GM18517 (cell line): Measurements from ENCODE around the gene ARL1.
"Not testable (repeated sequence)": the region's sequence is repeated elsewhere in the genome, so short reads cannot be mapped to it uniquely, and the experiment has no call there.

Experiments used
- ATAC-seq: cut with Tn5 transposase; IDR thresholded peaks from one replicate; pipeline ENCODE4 v1.9.1; 2021; ENCODE audit warnings: mild to moderate bottlenecking, moderate library complexity; ENCODE audit not compliant: unreplicated experiment

The ARL1 gene

GRCh38 chr12:101407436-101408345 lies at the start of gene ARL1:
TSS of gene ARL1 (minus strand) at chr12:101407772. CDS start at chr12:101407645, 127 bp downstream.
- peak; percentile 63 for ATAC-seq

GRCh38 chr12:101455685-101456084 lies 48.1 kb upstream of the ARL1 start:
- ATAC-seq: no peak

- ATAC-seq: no peak
These were observed 34.1 kb upstream of the ARL1 start for GRCh38 chr12:101441461-101442224.

- no peak for ATAC-seq
These were observed 31.7 kb upstream of the ARL1 start for GRCh38 chr12:101439236-101439635.

GRCh38 chr12:101436136-101436535 lies 28.6 kb upstream of the ARL1 start:
- ATAC-seq: no peak

- no peak for ATAC-seq
These were observed 22.9 kb upstream of the ARL1 start for GRCh38 chr12:101430456-101430855.

- no peak for ATAC-seq
These were observed 17.0 kb upstream of the ARL1 start for GRCh38 chr12:101424620-101425019.

GRCh38 chr12:101422066-101422465 lies 14.5 kb upstream of the ARL1 start:
- not testable (repeated sequence) for ATAC-seq

- ATAC-seq: no peak
These were observed 7.7 kb upstream of the ARL1 start for GRCh38 chr12:101415228-101415627.

- peak; percentile 72 for ATAC-seq
These were observed 7.1 kb upstream of the ARL1 start for GRCh38 chr12:101414533-101415119.

GRCh38 chr12:101410169-101410568 lies 2.6 kb upstream of the ARL1 start:
- ATAC-seq: not testable (repeated sequence)

- peak; percentile 29 for ATAC-seq
These were observed 530 bp downstream of the ARL1 start for GRCh38 chr12:101407049-101407435.

GRCh38 chr12:101391181-101391580 lies 16.4 kb downstream of the ARL1 start:
- ATAC-seq: not testable (repeated sequence)

GRCh38 chr12:101379149-101379548 lies 28.4 kb downstream of the ARL1 start:
- no peak for ATAC-seq

GRCh38 chr12:101375573-101375972 lies 32.0 kb downstream of the ARL1 start:
- ATAC-seq: no peak

- ATAC-seq: no peak
These were observed 35.1 kb downstream of the ARL1 start for GRCh38 chr12:101372431-101372830.

GRCh38 chr12:101368016-101368415 lies 39.6 kb downstream of the ARL1 start:
- no peak for ATAC-seq

GRCh38 chr12:101361455-101361854 lies 46.1 kb downstream of the ARL1 start:
- no peak for ATAC-seq

GRCh38 chr12:101356794-101357193 lies 50.8 kb downstream of the ARL1 start:
- ATAC-seq: no peak

- no peak for ATAC-seq
These were observed 55.9 kb downstream of the ARL1 start for GRCh38 chr12:101351682-101352081.

GRCh38 chr12:101343893-101344292 lies 63.7 kb downstream of the ARL1 start:
- no peak for ATAC-seq
